ENCODE measurements around the gene PPFIA2. TPM values are rescaled to one million over a fixed set of nuclear protein-coding genes. Genes with fewer than 3 reads are reported as not detected.

PPFIA2 gene
- polyA plus RNA-seq, 1 of the 3 experiments (the other 2 are of a cell fraction) = not detected

GRCh38 chr12:81570234-81570633 lies 188.9 kb downstream of the PPFIA2 start (continued):
- TF ChIP-seq GABPA (IDR thresholded peaks at IDR 0.05; ENCODE audit: low read depth) (no peak), CHD2 (IDR thresholded peaks at IDR 0.05; ENCODE audit: low read length, partially characterized antibody) (no peak)
- TF ChIP-seq, protein P1, sequence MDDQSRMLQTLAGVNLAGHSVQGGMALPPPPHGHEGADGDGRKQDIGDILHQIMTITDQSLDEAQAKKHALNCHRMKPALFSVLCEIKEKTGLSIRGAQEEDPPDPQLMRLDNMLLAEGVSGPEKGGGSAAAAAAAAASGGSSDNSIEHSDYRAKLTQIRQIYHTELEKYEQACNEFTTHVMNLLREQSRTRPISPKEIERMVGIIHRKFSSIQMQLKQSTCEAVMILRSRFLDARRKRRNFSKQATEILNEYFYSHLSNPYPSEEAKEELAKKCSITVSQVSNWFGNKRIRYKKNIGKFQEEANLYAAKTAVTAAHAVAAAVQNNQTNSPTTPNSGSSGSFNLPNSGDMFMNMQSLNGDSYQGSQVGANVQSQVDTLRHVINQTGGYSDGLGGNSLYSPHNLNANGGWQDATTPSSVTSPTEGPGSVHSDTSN (IDR thresholded peaks at IDR 0.05) = no peak

GRCh38 chr12:81564237-81564636 lies 194.9 kb downstream of the PPFIA2 start:
- DNase-seq = no peak
- H2AFZ ChIP-seq (ENCODE audit: low read depth) = no peak overlapping the region
- ChIA-PET POLR2A (no interaction called here), CTCF (no interaction called here)
- no peak overlapping the region for H3K27ac ChIP-seq (ENCODE audit: low read depth in 2 of 2, low read length in 1 of 2)
- no peaks in the 10 kb centered on the region for H3K27me3 ChIP-seq (ENCODE audit: insufficient read depth)
- no peaks in the 10 kb centered on the region for H3K9me3 ChIP-seq
- H3K4me3 ChIP-seq (ENCODE audit: low read depth in 2 of 2, low read length in 1 of 2) = no peak overlapping the region
- 14% methylated on average over 2 of the region's 2 CpGs for WGBS (ENCODE audit: low lambda C conversion rate)
- no peaks in the 10 kb centered on the region for H4K20me1 ChIP-seq (ENCODE audit: insufficient read depth)
- TF ChIP-seq USF2 (IDR thresholded peaks at IDR 0.05; ENCODE audit: borderline replicate concordance, low read depth, low read length) = no peak
- TF ChIP-seq FOSL2 (IDR thresholded peaks at IDR 0.05; ENCODE audit: borderline replicate concordance, low read depth) = no peak
- TF ChIP-seq RAD21 (IDR thresholded peaks at IDR 0.05; ENCODE audit: low read length) = no peak
- no peak for TF ChIP-seq JUND (IDR thresholded peaks at IDR 0.05)
- no peak for TF ChIP-seq CHD2 (IDR thresholded peaks at IDR 0.05; ENCODE audit: low read length, partially characterized antibody)
- H3K4me1 ChIP-seq (ENCODE audit: control insufficient read depth in 1 of 2, insufficient read depth in 2 of 2, low read depth in 1 of 2, low read length in 1 of 2) = no peaks in the 10 kb centered on the region
- no peaks in the 10 kb centered on the region for H3K9me2 ChIP-seq
- H3F3A ChIP-seq (replicated peaks; ENCODE audit: insufficient read depth) = no peaks in the 10 kb centered on the region
- H3K4me2 ChIP-seq = no peak overlapping the region
- no peaks in the 10 kb centered on the region for H3K36me3 ChIP-seq (replicated peaks in 1 of 2; ENCODE audit: control insufficient read depth in 1 of 2, insufficient read depth in 2 of 2, low read length in 1 of 2)
- no peaks in the 10 kb centered on the region for H3K79me2 ChIP-seq (ENCODE audit: insufficient read depth)
- H3K9ac ChIP-seq = no peak overlapping the region

DNA sequence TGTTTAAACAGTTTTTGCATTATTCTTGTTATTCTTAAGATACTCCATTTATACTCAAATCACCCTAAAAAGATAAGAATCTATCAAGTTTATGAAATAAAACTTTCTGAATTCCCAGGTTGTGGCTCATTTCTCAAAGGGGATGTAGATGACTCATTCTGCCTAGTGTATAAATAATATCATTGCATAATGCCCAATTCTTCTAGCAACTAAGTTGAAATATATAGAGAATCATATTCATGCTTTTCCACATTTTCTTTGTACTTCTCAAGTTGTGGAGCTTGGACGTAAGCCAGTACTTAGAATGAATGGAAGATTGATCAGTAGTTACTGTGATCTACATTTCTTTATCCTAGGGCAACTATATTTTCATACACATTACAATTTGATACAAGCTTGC lies 201.1 kb downstream of the PPFIA2 start:
- WGBS (ENCODE audit: low lambda C conversion rate) = 21% methylated on average over 1 of the region's 1 CpG
- no peak overlapping the region for H3K4me2 ChIP-seq
- no peaks in the 10 kb centered on the region for H3K27me3 ChIP-seq (ENCODE audit: insufficient read depth)
- no peak overlapping the region for H2AFZ ChIP-seq (ENCODE audit: low read depth)
- ChIA-PET CTCF (interaction anchor here (1.3 kb wide), 1 partner anchor 20 kb away, joined by 3 read pairs; no protein-coding TSS in a partner anchor), POLR2A (no interaction called here)
- no peaks in the 10 kb centered on the region for H3K79me2 ChIP-seq (ENCODE audit: insufficient read depth)
- H3K9me2 ChIP-seq = no peaks in the 10 kb centered on the region
- no peaks in the 10 kb centered on the region; the same call in 1 of the 2 replicates for H4K20me1 ChIP-seq (ENCODE audit: insufficient read depth)
- H3K27ac ChIP-seq (ENCODE audit: low read depth in 2 of 2, low read length in 1 of 2) = no peak overlapping the region
- DNase-seq = no peak
- H3K36me3 ChIP-seq (replicated peaks in 1 of 2; ENCODE audit: control insufficient read depth in 1 of 2, insufficient read depth in 2 of 2, low read length in 1 of 2) = no peaks in the 10 kb centered on the region
- no peak overlapping the region for H3K9ac ChIP-seq
- H3K9me3 ChIP-seq = no peaks in the 10 kb centered on the region
- no peaks in the 10 kb centered on the region; a peak in 1 of 4 replicates for H3K4me1 ChIP-seq (ENCODE audit: control insufficient read depth in 1 of 2, insufficient read depth in 2 of 2, low read depth in 1 of 2, low read length in 1 of 2)
- H3K4me3 ChIP-seq (ENCODE audit: low read depth in 2 of 2, low read length in 1 of 2) = no peak overlapping the region
- H3F3A ChIP-seq (replicated peaks; ENCODE audit: insufficient read depth) = no peaks in the 10 kb centered on the region
- no peak for TF ChIP-seq USF1 (IDR thresholded peaks at IDR 0.05; ENCODE audit: borderline replicate concordance, low read depth)
- no peak for TF ChIP-seq IRF3 (IDR thresholded peaks at IDR 0.05; ENCODE audit: low read depth, low read length)
- no peak for TF ChIP-seq NFIC (IDR thresholded peaks at IDR 0.05; ENCODE audit: borderline replicate concordance)
- no peak for TF ChIP-seq TAF1 (IDR thresholded peaks at IDR 0.05; ENCODE audit: borderline replicate concordance, low read depth, low read length)
- no peak for TF ChIP-seq FOXM1 (IDR thresholded peaks at IDR 0.05; ENCODE audit: low read depth)
- TF ChIP-seq GATA2 (CRISPR knock-in tag; IDR thresholded peaks at IDR 0.05) = no peak
- TF ChIP-seq TCF12 (IDR thresholded peaks at IDR 0.05) = no peak
- no peak for TF ChIP-seq SIN3A (IDR thresholded peaks at IDR 0.05; ENCODE audit: borderline replicate concordance, low read depth, low read length)
- TF ChIP-seq, protein P2, sequence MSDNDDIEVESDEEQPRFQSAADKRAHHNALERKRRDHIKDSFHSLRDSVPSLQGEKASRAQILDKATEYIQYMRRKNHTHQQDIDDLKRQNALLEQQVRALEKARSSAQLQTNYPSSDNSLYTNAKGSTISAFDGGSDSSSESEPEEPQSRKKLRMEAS (IDR thresholded peaks at IDR 0.05; ENCODE audit: low read depth) = no peak
